T-helper 17 cell (primary cell): ENCODE results near the gene HSPA12A. TPM values are rescaled to one million over a fixed set of nuclear protein-coding genes. Genes with fewer than 3 reads are reported as not detected.

ENCODE experiments used
- ATAC-seq: fragments of 150-1000 bp; cut with Tn5 transposase; 2 replicates; pipeline ENCODE4 v1.10.0; 2021; ENCODE audit warnings: mild to moderate bottlenecking, moderate library complexity
- DNase-seq, 3 donors: peaks; one replicate each; pipeline versions ENCODE4 v3.0.0 to v3.0.0-alpha.2; 2020 to 2021
- H3K9me3 ChIP-seq: one replicate; pipeline ENCODE4 v1.7.0; 2013; ENCODE audit warnings: low read length, mild to moderate bottlenecking; ENCODE audit not compliant: control insufficient read depth, poor library complexity, severe bottlenecking
- H3K27ac Mint-ChIP-seq: one replicate; pipeline ENCODE4 v1.8.0; 2022; ENCODE audit warnings: mild to moderate bottlenecking, moderate library complexity, mixed read lengths
- H3K27me3 Mint-ChIP-seq: one replicate; pipeline ENCODE4 v1.8.0; 2022; ENCODE audit warnings: mixed read lengths
- H3K36me3 Mint-ChIP-seq: one replicate; pipeline ENCODE4 v1.8.0; 2022; ENCODE audit warnings: low read depth, mixed read lengths
- H3K4me1 Mint-ChIP-seq: one replicate; pipeline ENCODE4 v1.8.0; 2022; ENCODE audit warnings: mild to moderate bottlenecking, mixed read lengths
- H3K4me3 Mint-ChIP-seq: one replicate; pipeline ENCODE4 v1.8.0; 2022; ENCODE audit warnings: mild to moderate bottlenecking, moderate library complexity, mixed read lengths
- total RNA-seq, 4 donors: library from RNA in 2 of 4; stranded (reverse) in 2 of 4; gene quantifications; one replicate each; pipeline ENCODE4 v1.2.3 and lab custom pipeline; 2022 to 2026

Gene HSPA12A
- under 1 TPM; 0.37 to 0.62 TPM for total RNA-seq
- total RNA-seq (lab: John Stamatoyannopoulos, UW) = 0.70 to 2.0 reads per million in 2 donors

- DNase-seq = peak; percentile 26 to 51 (median 45)
Measured at GRCh38 chr10:116742367-116743265, at the start of gene HSPA12A. TSS of gene HSPA12A (minus strand) at chr10:116742566. CDS start at chr10:116742469, 97 bp downstream.

GRCh38 chr10:116791241-116791640, 48.9 kb upstream of the HSPA12A start:
- peaks cover 46% of the 10 kb centered on the region for H3K27me3 Mint-ChIP-seq
- H3K4me3 Mint-ChIP-seq = no peak overlapping the region
- H3K9me3 ChIP-seq = no peaks in the 10 kb centered on the region
- H3K4me1 Mint-ChIP-seq = peaks cover 10% of the 10 kb centered on the region
- H3K27ac Mint-ChIP-seq = no peak overlapping the region
- no peaks in the 10 kb centered on the region for H3K36me3 Mint-ChIP-seq
- ATAC-seq (no peak), DNase-seq (no peak)

More at GRCh38 chr10:116742367-116743265, at the start of gene HSPA12A:
- no peak within 1 kb of the TSS for H3K27ac Mint-ChIP-seq
- H3K27me3 Mint-ChIP-seq = peaks cover 63% of the 10 kb centered on the region
- peak; percentile 82 for ATAC-seq
- peak within 1 kb of the TSS; percentile 87 for H3K4me3 Mint-ChIP-seq
- H3K4me1 Mint-ChIP-seq = peaks cover 17% of the 10 kb centered on the region
- H3K9me3 ChIP-seq = no peaks in the 10 kb centered on the region
- peaks cover 11% of the 10 kb centered on the region for H3K36me3 Mint-ChIP-seq

DNA sequence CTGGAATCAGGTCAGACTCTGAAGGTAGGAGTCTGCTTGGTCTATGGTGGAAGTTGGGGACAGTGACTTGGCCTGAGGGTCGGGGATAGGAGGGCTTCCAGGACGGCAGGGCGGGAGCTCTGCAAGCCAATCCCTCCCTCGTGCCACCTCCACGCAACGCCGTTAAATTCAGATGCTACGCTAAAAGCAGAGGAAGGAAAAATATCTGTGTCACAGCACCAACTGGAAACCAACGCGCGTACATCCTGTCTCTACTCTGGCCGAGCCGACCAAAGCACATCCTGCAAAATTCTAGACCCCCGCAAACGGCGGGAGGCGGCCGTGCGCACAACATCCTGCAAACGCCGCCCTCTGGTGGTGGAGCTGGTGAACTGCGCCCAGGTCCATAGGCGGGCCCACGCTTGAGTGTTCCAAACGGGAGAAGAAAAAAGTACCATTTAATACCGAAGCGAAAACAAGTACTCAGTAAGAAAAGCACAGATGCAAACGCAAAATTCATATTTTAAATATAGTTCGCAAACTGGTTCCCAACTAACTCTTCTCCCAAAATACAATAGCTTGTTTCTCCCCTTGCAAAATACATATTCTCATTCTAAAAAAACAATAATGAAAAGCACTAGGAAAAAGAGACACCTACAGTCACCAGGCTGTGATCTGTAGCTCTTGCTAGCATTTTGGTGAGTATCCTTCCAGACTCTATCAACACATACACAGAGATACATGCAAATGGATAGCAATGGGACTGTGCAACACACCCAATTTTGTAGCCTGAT, 45.7 kb upstream of the HSPA12A start:
- H3K9me3 ChIP-seq = no peaks in the 10 kb centered on the region
- ATAC-seq (peak; percentile 88), DNase-seq (peak; percentile 57 to 71 (median 59))
- H3K4me3 Mint-ChIP-seq = peak overlapping the region; percentile 64
- peaks cover 32% of the 10 kb centered on the region for H3K27me3 Mint-ChIP-seq
- peaks cover 10% of the 10 kb centered on the region for H3K4me1 Mint-ChIP-seq
- peak overlapping the region; percentile 59 for H3K27ac Mint-ChIP-seq
- no peaks in the 10 kb centered on the region for H3K36me3 Mint-ChIP-seq

GRCh38 chr10:116787053-116787659, 44.8 kb upstream of the HSPA12A start:
- peaks cover 10% of the 10 kb centered on the region for H3K4me1 Mint-ChIP-seq
- H3K27me3 Mint-ChIP-seq = peaks cover 30% of the 10 kb centered on the region
- H3K9me3 ChIP-seq = no peaks in the 10 kb centered on the region
- ATAC-seq = peak; percentile 45
- H3K4me3 Mint-ChIP-seq = peak overlapping the region; percentile 64
- H3K27ac Mint-ChIP-seq = peak overlapping the region; percentile 59
- DNase-seq = no peak
- H3K36me3 Mint-ChIP-seq = no peaks in the 10 kb centered on the region

DNA sequence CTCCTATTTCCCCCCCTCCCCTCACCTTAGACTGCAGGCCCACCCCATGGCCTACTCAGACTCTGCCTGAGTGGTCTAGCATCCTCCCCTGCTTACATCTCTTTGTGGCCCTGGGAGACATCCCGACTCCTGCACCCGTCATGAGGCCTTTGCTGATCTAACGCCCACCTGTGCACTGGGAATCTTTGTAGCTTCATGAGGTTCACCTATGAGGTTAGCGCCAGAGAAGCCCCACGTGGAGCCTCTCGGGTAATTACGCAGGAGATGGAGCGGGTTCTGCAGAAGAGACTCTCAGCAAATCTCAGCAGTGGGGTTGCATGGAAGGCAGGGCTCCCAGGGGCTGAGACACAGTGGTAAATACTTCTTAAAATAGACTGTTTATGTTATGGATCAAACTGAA, 43.5 kb upstream of the HSPA12A start:
- H3K27ac Mint-ChIP-seq = no peak overlapping the region
- no peak overlapping the region for H3K4me3 Mint-ChIP-seq
- H3K9me3 ChIP-seq = no peaks in the 10 kb centered on the region
- ATAC-seq = no peak
- no peaks in the 10 kb centered on the region for H3K36me3 Mint-ChIP-seq
- peaks cover 28% of the 10 kb centered on the region for H3K27me3 Mint-ChIP-seq
- H3K4me1 Mint-ChIP-seq = peaks cover 10% of the 10 kb centered on the region
- no peak for DNase-seq

GRCh38 chr10:116785282-116785681, 42.9 kb upstream of the HSPA12A start:
- Mint-ChIP-seq H3K36me3 (no peaks in the 10 kb centered on the region), H3K4me1 (peaks cover 10% of the 10 kb centered on the region), H3K27ac (no peak overlapping the region), H3K4me3 (no peak overlapping the region), H3K27me3 (peaks cover 22% of the 10 kb centered on the region)
- H3K9me3 ChIP-seq = no peaks in the 10 kb centered on the region
- ATAC-seq (no peak), DNase-seq (no peak)

- no peak overlapping the region for H3K27ac Mint-ChIP-seq
- DNase-seq (no peak), ATAC-seq (no peak)
- H3K4me1 Mint-ChIP-seq = peaks cover 10% of the 10 kb centered on the region
- H3K4me3 Mint-ChIP-seq = no peak overlapping the region
- no peaks in the 10 kb centered on the region for H3K9me3 ChIP-seq
- peaks cover 21% of the 10 kb centered on the region for H3K27me3 Mint-ChIP-seq
- H3K36me3 Mint-ChIP-seq = no peaks in the 10 kb centered on the region
Measured at GRCh38 chr10:116784651-116785050, 42.3 kb upstream of the HSPA12A start.

GRCh38 chr10:116784035-116784434, 41.7 kb upstream of the HSPA12A start:
- Mint-ChIP-seq H3K4me3 (no peak overlapping the region), H3K27ac (no peak overlapping the region), H3K27me3 (peaks cover 26% of the 10 kb centered on the region), H3K4me1 (peaks cover 10% of the 10 kb centered on the region), H3K36me3 (no peaks in the 10 kb centered on the region)
- no peak for DNase-seq
- ATAC-seq = no peak
- H3K9me3 ChIP-seq = no peaks in the 10 kb centered on the region

GRCh38 chr10:116783011-116783655, 40.8 kb upstream of the HSPA12A start:
- Mint-ChIP-seq H3K4me3 (no peak overlapping the region), H3K4me1 (peaks cover 10% of the 10 kb centered on the region), H3K27ac (no peak overlapping the region), H3K27me3 (peaks cover 26% of the 10 kb centered on the region), H3K36me3 (no peaks in the 10 kb centered on the region)
- DNase-seq (no peak), ATAC-seq (no peak)
- H3K9me3 ChIP-seq = no peaks in the 10 kb centered on the region

- no peak overlapping the region for H3K4me3 Mint-ChIP-seq
- no peaks in the 10 kb centered on the region for H3K9me3 ChIP-seq
- H3K4me1 Mint-ChIP-seq = no peaks in the 10 kb centered on the region
- ATAC-seq (no peak), DNase-seq (no peak)
- no peaks in the 10 kb centered on the region for H3K36me3 Mint-ChIP-seq
- H3K27me3 Mint-ChIP-seq = peaks cover 31% of the 10 kb centered on the region
- H3K27ac Mint-ChIP-seq = peak overlapping the region; percentile 34
Measured at GRCh38 chr10:116781370-116781884, 39.1 kb upstream of the HSPA12A start.

- H3K27me3 Mint-ChIP-seq = peaks cover 37% of the 10 kb centered on the region
- H3K9me3 ChIP-seq = no peaks in the 10 kb centered on the region
- H3K4me1 Mint-ChIP-seq = no peaks in the 10 kb centered on the region
- DNase-seq = no peak
- no peak overlapping the region for H3K27ac Mint-ChIP-seq
- no peaks in the 10 kb centered on the region for H3K36me3 Mint-ChIP-seq
- no peak for ATAC-seq
- H3K4me3 Mint-ChIP-seq = no peak overlapping the region
Measured at GRCh38 chr10:116780691-116781205, 38.4 kb upstream of the HSPA12A start.

DNA sequence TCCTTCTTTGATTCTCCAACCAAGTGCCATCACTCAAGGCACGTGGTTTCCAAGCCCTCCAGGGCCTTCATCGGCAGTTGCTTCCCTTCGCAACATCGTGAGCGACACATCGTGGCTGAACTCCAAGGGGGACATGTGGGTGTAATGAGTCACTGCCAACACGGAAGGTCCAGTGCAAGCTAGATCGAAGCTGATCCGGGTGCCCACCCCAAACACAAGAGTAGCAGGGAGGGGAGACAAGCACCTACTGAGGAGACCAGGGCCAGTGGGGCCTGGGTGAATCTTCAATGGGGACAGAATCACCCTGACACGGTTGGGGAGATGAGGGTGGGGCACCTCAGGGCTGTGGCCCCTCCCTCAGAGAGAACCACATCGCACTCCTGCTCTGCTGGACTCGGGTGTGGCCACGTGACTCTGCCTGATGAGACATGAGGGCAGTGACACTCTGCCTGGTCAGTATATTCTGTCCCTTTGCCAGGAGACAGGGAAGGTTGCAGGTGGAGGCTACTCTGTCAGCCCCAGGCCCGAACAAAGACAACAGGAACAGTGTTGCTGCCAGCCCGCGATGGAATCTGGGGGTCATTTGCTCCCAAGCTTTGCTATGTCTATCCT, 36.8 kb upstream of the HSPA12A start:
- H3K27ac Mint-ChIP-seq = no peak overlapping the region
- DNase-seq (no peak), ATAC-seq (no peak)
- peaks cover 44% of the 10 kb centered on the region for H3K27me3 Mint-ChIP-seq
- no peaks in the 10 kb centered on the region for H3K4me1 Mint-ChIP-seq
- H3K4me3 Mint-ChIP-seq = no peak overlapping the region
- no peaks in the 10 kb centered on the region for H3K9me3 ChIP-seq
- peaks cover 2% of the 10 kb centered on the region for H3K36me3 Mint-ChIP-seq
